GM21528 (cell line): ENCODE data around the gene VWA7.
"Not testable (repeated sequence)": the region's sequence is repeated elsewhere in the genome, so short reads cannot be mapped to it uniquely, and the experiment has no call there.

Source experiments
- ATAC-seq: cut with Tn5 transposase; IDR thresholded peaks from one replicate; pipeline ENCODE4 v1.9.1; 2021; ENCODE audit warnings: mild to moderate bottlenecking, moderate library complexity; ENCODE audit not compliant: unreplicated experiment, low FRiP score

Gene VWA7

GRCh38 chr6:31776989-31777666 lies at the start of gene VWA7:
Gene VWA7 (minus strand): TSS chr6:31777328. CDS start chr6:31776779, 549 bp downstream.
- ATAC-seq = peak; percentile 55

GRCh38 chr6:31826793-31827285 lies 49.7 kb upstream of the VWA7 start:
- no peak for ATAC-seq

- no peak for ATAC-seq
Observed at GRCh38 chr6:31825553-31825952, 48.4 kb upstream of the VWA7 start.

- not testable (repeated sequence) for ATAC-seq
Observed at GRCh38 chr6:31823592-31824196, 46.6 kb upstream of the VWA7 start.

GRCh38 chr6:31822036-31822821 lies 45.1 kb upstream of the VWA7 start:
- no peak for ATAC-seq

GRCh38 chr6:31821301-31822035 lies 44.3 kb upstream of the VWA7 start:
- ATAC-seq = no peak

GRCh38 chr6:31820399-31820798 lies 43.3 kb upstream of the VWA7 start:
- not testable (repeated sequence) for ATAC-seq

- ATAC-seq = no peak
Observed at GRCh38 chr6:31819871-31820299, 42.8 kb upstream of the VWA7 start.

GRCh38 chr6:31817929-31818511 lies 40.9 kb upstream of the VWA7 start:
- not testable (repeated sequence) for ATAC-seq

- ATAC-seq = not testable (repeated sequence)
Observed at GRCh38 chr6:31817133-31817928, 40.2 kb upstream of the VWA7 start.

- no peak for ATAC-seq
Observed at GRCh38 chr6:31815025-31815838, 38.1 kb upstream of the VWA7 start, which contains the start of the genes HSPA1A and HSPA1L. Gene HSPA1A (plus strand): TSS chr6:31815543. CDS start chr6:31815757, 214 bp downstream. Gene HSPA1L (minus strand): TSS chr6:31815283. CDS start chr6:31811972, 3,311 bp downstream.

GRCh38 chr6:31814677-31815024 lies 37.5 kb upstream of the VWA7 start:
- ATAC-seq = no peak

- no peak for ATAC-seq
Observed at GRCh38 chr6:31813465-31813849, 36.3 kb upstream of the VWA7 start.

GRCh38 chr6:31811645-31812044 lies 34.5 kb upstream of the VWA7 start:
- no peak for ATAC-seq

GRCh38 chr6:31808599-31808998 lies 31.5 kb upstream of the VWA7 start:
- not testable (repeated sequence) for ATAC-seq

- peak; percentile 80 for ATAC-seq
Observed at GRCh38 chr6:31806470-31807272, 29.5 kb upstream of the VWA7 start, which contains the start of gene LSM2. Gene LSM2 (minus strand): TSS chr6:31806966. CDS start chr6:31806757, 209 bp downstream.

GRCh38 chr6:31805939-31806469 lies 28.9 kb upstream of the VWA7 start:
- ATAC-seq = no peak
